ENCODE data around the gene PDGFA. TPM values are rescaled to one million over a fixed set of nuclear protein-coding genes. Genes with fewer than 3 reads are reported as not detected.

The PDGFA gene
- 10 to 100 TPM in 8 of 9 donors, 1 to 10 TPM in 1; 2.9 to 28.6 (median 14.1) TPM for total RNA-seq
- 10 to 100 TPM in 2 of 3 donors, 1 to 10 TPM in 1; 6.2 to 20.8 (median 11.8) TPM for polyA plus RNA-seq
- long read RNA-seq, donor 1, partial matches to known transcripts = 0 of 2 reads
- long read RNA-seq, donor 1, other reads (novel, unspliced or antisense) = 0 of 2 reads
- long read RNA-seq, donor 2, partial matches to known transcripts = 0 of 1 reads
- long read RNA-seq, donor 2, other reads (novel, unspliced or antisense) = 0 of 1 reads
- long read RNA-seq, donor 3, partial matches to known transcripts = 0 of 1 reads
- long read RNA-seq, donor 3, other reads (novel, unspliced or antisense) = 0 of 1 reads
- long read RNA-seq, donor 4, partial matches to known transcripts = 1 of 8 reads
- long read RNA-seq, donor 4, other reads (novel, unspliced or antisense) = 6 of 8 reads
- long read RNA-seq, donor 5, partial matches to known transcripts = 0 of 1 reads
- long read RNA-seq, donor 5, other reads (novel, unspliced or antisense) = 1 of 1 reads
- long read RNA-seq, donor 6, partial matches to known transcripts = 0 of 4 reads
- long read RNA-seq, donor 6, other reads (novel, unspliced or antisense) = 3 of 4 reads
- long read RNA-seq, donor 7 = 0 reads
- long read RNA-seq, donor 8, partial matches to known transcripts = 0 of 3 reads
- long read RNA-seq, donor 8, other reads (novel, unspliced or antisense) = 0 of 3 reads
- long read RNA-seq, donor 9, partial matches to known transcripts = 0 of 1 reads
- long read RNA-seq, donor 9, other reads (novel, unspliced or antisense) = 0 of 1 reads
- long read RNA-seq, donor 10, partial matches to known transcripts = 0 of 1 reads
- long read RNA-seq, donor 10, other reads (novel, unspliced or antisense) = 0 of 1 reads

DNA sequence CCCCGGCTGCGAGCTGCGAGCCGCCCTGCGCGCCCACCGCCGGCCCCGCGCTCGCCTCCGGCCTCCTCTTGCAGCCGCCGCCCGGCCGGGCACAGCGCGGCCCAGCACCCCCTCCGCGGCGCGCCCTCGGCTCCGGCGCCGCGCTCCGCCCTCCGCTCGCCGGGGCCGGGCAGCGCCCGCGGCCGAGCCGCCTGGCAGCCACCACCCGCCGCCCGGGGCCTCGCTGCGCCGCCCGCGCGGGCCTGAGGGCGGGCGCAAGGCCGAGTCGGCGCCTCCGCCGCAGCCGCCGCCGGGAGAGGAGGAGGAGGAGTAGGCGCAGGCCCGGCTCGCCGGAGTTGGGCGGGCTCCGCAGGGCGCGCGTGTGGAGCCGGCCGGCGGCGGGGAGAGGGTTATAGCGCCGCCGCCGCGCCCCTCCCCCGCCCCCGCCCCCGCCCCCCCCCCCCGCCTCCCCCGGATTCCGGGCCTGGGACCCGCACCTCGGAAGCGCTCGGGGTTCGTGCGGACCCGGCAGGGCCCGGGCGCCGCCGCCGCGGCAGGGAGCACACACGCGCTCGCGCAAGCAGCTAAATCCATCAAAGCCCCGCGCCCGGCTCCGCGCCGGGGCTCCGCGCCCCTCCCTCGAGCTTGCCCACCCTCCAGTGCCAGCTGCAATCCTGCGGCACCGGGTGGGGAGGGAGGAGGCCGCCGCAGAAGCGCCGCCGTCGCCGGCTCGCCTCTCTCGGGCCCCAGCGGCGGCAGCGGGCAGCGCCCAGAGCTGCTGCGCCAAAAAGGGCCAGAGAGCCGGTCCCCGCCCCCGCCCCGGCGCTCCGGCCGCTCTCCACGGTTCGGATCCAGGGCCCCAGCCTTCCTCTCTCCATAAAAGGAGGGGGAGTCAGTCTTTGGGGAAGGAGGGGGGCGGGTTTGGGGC is at the start of gene PDGFA:
Gene PDGFA (minus strand): TSS at position 363 of the 907 bp plus-strand sequence. CDS start 845 bp downstream, outside the sequence.
- H3K4me1 ChIP-seq (replicated peaks in 1 of 2) = peaks cover 31 to 35% of the 10 kb centered on the region in 2 donors
- H3K4me3 ChIP-seq = peak within 1 kb of the TSS in 3 of 4 donors; percentile 35 to 66 (median 49)
- H3K27ac ChIP-seq = peak within 1 kb of the TSS in 4 of 5 donors; percentile 24 to 94 (median 75)
- TF ChIP-seq, protein P1, sequence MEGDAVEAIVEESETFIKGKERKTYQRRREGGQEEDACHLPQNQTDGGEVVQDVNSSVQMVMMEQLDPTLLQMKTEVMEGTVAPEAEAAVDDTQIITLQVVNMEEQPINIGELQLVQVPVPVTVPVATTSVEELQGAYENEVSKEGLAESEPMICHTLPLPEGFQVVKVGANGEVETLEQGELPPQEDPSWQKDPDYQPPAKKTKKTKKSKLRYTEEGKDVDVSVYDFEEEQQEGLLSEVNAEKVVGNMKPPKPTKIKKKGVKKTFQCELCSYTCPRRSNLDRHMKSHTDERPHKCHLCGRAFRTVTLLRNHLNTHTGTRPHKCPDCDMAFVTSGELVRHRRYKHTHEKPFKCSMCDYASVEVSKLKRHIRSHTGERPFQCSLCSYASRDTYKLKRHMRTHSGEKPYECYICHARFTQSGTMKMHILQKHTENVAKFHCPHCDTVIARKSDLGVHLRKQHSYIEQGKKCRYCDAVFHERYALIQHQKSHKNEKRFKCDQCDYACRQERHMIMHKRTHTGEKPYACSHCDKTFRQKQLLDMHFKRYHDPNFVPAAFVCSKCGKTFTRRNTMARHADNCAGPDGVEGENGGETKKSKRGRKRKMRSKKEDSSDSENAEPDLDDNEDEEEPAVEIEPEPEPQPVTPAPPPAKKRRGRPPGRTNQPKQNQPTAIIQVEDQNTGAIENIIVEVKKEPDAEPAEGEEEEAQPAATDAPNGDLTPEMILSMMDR (IDR thresholded peaks at IDR 0.05) = peak in 4 of 6 experiments; percentile 9 to 56 (median 35)
- TF ChIP-seq POLR2A (IDR thresholded peaks at IDR 0.05) = no peak
- WGBS, 4 donors = 0 to 1% (median 1%) methylated on average over 3 to 132 of the region's 132 CpGs
- no peaks in the 10 kb centered on the region for H3K9me3 ChIP-seq (replicated peaks in 1 of 3)
- DNase-seq = peak in 5 of 7 donors; percentile 45 to 50 (median 47)
- peaks cover 26% of the 10 kb centered on the region for H3K27me3 ChIP-seq
- H3K36me3 ChIP-seq (replicated peaks in 1 of 2) = no peaks in the 10 kb centered on the region
- intact Hi-C loops (cut with DNase I) = loop anchor here (5.0 to 10.0 kb wide), 3 partner anchors 55 to 208 kb away; partner anchors contain the start of genes DNAAF5 (in 2 of the 2) and PRKAR1B (in 2 of the 2)

DNA sequence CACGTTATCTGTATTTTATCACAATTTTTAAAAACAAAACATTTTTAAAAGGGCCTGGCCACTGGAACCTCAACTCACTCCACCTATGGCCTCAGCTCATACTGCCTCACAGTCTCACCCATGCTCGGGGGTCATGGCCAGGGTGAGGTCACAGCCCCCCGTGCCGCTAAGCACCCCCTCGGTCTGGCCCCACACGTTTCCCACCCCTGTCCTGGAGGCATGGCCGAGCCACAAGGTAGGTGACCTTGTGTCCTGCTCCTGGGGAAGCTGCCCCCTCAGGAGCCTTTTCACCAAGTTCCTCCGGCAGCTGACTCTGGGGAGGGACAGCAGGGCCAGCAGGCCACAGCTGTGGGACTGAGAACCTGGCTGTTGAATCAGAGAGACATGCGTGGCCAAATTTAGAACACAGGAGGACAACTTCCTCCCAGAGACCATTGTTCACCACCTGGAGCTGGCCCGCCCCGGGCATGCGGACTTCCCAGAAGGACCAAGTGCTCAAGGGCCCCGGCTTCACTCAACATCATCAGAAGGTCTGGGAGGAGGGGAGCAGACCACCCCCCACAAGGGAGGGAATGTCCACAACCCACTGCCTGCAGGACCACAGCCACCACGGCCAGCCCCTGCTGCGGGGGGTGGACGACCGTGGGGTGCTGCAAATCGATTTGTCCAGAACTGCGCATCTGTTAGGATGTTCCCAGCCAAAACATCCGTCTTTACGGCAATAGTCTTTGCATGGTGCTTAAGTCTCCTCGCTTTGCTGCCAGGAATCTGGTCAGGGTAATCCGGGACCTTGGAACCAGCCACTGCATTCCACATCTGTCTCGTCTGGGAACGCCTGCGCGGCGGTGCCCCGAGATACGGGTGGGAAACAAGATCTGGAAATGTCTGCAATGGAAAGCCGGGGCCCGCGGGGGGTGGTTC is 48.6 kb upstream of the PDGFA start:
- Histone ChIP-seq H3K27ac (no peak overlapping the region), H3K9me3 (replicated peaks in 1 of 3) (no peaks in the 10 kb centered on the region), H3K27me3 (peaks cover 3% of the 10 kb centered on the region), H3K36me3 (replicated peaks in 1 of 2) (no peaks in the 10 kb centered on the region), H3K4me1 (replicated peaks in 1 of 2) (no peaks in the 10 kb centered on the region), H3K4me3 (no peak overlapping the region)
- TF ChIP-seq, protein P1 (IDR thresholded peaks at IDR 0.05) = no peak
- no peak for TF ChIP-seq POLR2A (IDR thresholded peaks at IDR 0.05)
- WGBS, 4 donors = 67 to 83% (median 78%) methylated on average over 22 to 33 of the region's 33 CpGs
- intact Hi-C loops (cut with DNase I) = no loop called here
- DNase-seq = no peak

DNA sequence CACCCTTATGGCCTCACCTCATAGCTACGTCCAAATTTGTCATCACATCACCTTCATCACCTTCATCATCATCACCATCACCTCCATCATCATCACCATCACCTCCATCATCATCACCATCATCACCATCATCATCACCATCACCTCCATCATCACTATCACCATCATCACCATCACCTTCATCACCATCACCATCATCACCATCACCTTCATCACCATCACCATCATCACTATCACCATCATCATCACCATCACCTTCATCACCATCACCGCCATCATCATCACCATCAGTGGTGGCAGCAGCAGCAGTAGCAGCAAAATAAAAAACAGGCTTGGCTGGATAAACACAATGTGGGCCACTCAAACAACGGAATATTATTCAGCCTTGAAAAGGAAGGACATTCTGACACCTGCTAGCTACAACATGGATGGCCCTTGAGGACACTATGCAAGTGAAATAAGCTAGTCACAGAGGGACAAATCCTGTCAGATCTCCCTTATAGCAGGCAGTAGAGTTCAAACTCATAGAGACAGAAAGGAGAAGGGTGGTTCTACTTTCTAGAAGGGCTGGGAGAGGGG is 47.7 kb upstream of the PDGFA start:
- peaks cover 3% of the 10 kb centered on the region for H3K27me3 ChIP-seq
- no peak for DNase-seq
- no peaks in the 10 kb centered on the region for H3K36me3 ChIP-seq (replicated peaks in 1 of 2)
- TF ChIP-seq, protein P1 (IDR thresholded peaks at IDR 0.05) = no peak
- TF ChIP-seq POLR2A (IDR thresholded peaks at IDR 0.05) = no peak
- 87 to 97% (median 93%) methylated on average over 2 of the region's 3 CpGs for WGBS, 4 donors
- intact Hi-C loops (cut with DNase I) = no loop called here
- no peak overlapping the region for H3K27ac ChIP-seq
- H3K4me3 ChIP-seq = no peak overlapping the region
- H3K9me3 ChIP-seq (replicated peaks in 1 of 3) = no peaks in the 10 kb centered on the region
- H3K4me1 ChIP-seq (replicated peaks in 1 of 2) = no peaks in the 10 kb centered on the region
